Testis (tissue), 3 donors: ENCODE data around the gene CXCL3. TPM values are rescaled to one million over a fixed set of nuclear protein-coding genes. Genes with fewer than 3 reads are reported as not detected.
"Not testable (repeated sequence)": the region's sequence is repeated elsewhere in the genome, so short reads cannot be mapped to it uniquely, and the experiment has no call there.

Experiments
- DNase-seq: peaks from one replicate; pipeline ENCODE4 v3.0.0-alpha.2; 2019
- H3K27ac ChIP-seq, 2 donors: fragments of 200-600 bp; sonication (generic); one replicate each; pipeline ENCODE4 v1.5.1; 2019
- H3K27me3 ChIP-seq: fragments of 200-600 bp; sonication (generic); one replicate; pipeline ENCODE4 v1.5.1; 2019
- H3K36me3 ChIP-seq: fragments of 200-600 bp; sonication (generic); one replicate; pipeline ENCODE4 v1.5.1; 2017; ENCODE audit warnings: low read depth; ENCODE audit errors: missing control alignments
- H3K4me1 ChIP-seq: fragments of 200-600 bp; sonication (generic); one replicate; pipeline ENCODE4 v1.5.1; 2019
- H3K4me3 ChIP-seq, 2 donors: fragments of 200-600 bp; sonication (generic); one replicate each; pipeline ENCODE4 v1.5.1; 2017 to 2019
- H3K9me3 ChIP-seq: fragments of 200-600 bp; sonication (generic); one replicate; pipeline ENCODE4 v1.5.1; 2017
- CTCF ChIP-seq, 3 experiments: fragments of 450-650 bp in 2 of 3; fragments of 200-600 bp in 1 of 3; sonication (generic) in 1 of 3; IDR thresholded peaks; one replicate each; pipeline ENCODE4 v1.5.1; 2016 to 2019; ENCODE audit warnings: antibody characterized with exemption in 3 of 3, mild to moderate bottlenecking in 2 of 3, moderate library complexity in 1 of 3
- POLR2A ChIP-seq: fragments of 450-650 bp; IDR thresholded peaks from one replicate; pipeline ENCODE4 v1.6.1; 2017; ENCODE audit warnings: antibody characterized with exemption, mild to moderate bottlenecking, moderate library complexity
- WGBS, 2 donors: methylation state at CpG; one replicate each; pipeline ENCODE4 v1.1.5; 2018; 5-methylcytosine and 5-hydroxymethylcytosine counted together
- intact Hi-C: fragments of 100-400 bp; cut with DNase I; formaldehyde crosslinking; loops from one replicate; pipeline ENCODE4 v1.15.1; 2023; ENCODE audit warnings: low total_unique reads
- polyA plus RNA-seq: library from polyadenylated mRNA; stranded (reverse); fragments of 350-450 nt; fragmentation: Illumina TruSeq; extraction: RNeasy Lipid Tissue Mini Kit (QIAGEN cat#74804); gene quantifications from one replicate; pipeline ENCODE4 v1.2.3, GENCODE V29; 2014; ENCODE audit warnings: low read depth, low replicate concordance; ENCODE audit not compliant: insufficient read depth
- total RNA-seq, 2 donors: library from RNA; depleted of rRNA; stranded (reverse); fragments of >200 nt; gene quantifications; one replicate each; pipeline ENCODE4 v1.2.3, GENCODE V29; 2016

The CXCL3 gene
- total and polyA plus RNA-seq, 3 donors from 2014 or later: 0.68 to 1.1 TPM; not detected in 1

GRCh38 chr4:74083546-74083945 is 45.1 kb upstream of the CXCL3 start:
- Histone ChIP-seq H3K4me1 (no peaks in the 10 kb centered on the region), H3K9me3 (no peaks in the 10 kb centered on the region), H3K4me3 (no peak overlapping the region), H3K36me3 (no peaks in the 10 kb centered on the region), H3K27ac (no peak overlapping the region), H3K27me3 (no peaks in the 10 kb centered on the region)
- TF ChIP-seq POLR2A: no peak
- no peak for TF ChIP-seq CTCF (IDR thresholded peaks at IDR 0.05)
- 93 to 95% methylated on average over 2 of the region's 2 CpGs for WGBS, 2 donors
- intact Hi-C loops: no loop called here
- no peak for DNase-seq

- Histone ChIP-seq H3K36me3 (no peaks in the 10 kb centered on the region), H3K27ac (no peak overlapping the region), H3K4me3 (no peak overlapping the region), H3K27me3 (no peaks in the 10 kb centered on the region), H3K9me3 (no peaks in the 10 kb centered on the region), H3K4me1 (no peaks in the 10 kb centered on the region)
- TF ChIP-seq POLR2A: no peak
- TF ChIP-seq CTCF (IDR thresholded peaks at IDR 0.05): no peak
- no peak for DNase-seq
- intact Hi-C loops: no loop called here
- WGBS, 2 donors: 86 to 87% methylated on average over 3 of the region's 3 CpGs
Observed at GRCh38 chr4:74081035-74081434, 42.5 kb upstream of the CXCL3 start.

GRCh38 chr4:74080351-74080750 is 41.9 kb upstream of the CXCL3 start:
- H3K4me3 ChIP-seq, DNase-seq, H3K4me1 ChIP-seq, H3K36me3 ChIP-seq, H3K9me3 ChIP-seq, H3K27ac ChIP-seq, H3K27me3 ChIP-seq, intact Hi-C loops: not testable (repeated sequence)
- WGBS, 2 donors: 79 to 100% methylated on average over 2 of the region's 2 CpGs

GRCh38 chr4:74079024-74079423 is 40.5 kb upstream of the CXCL3 start:
- H3K36me3 ChIP-seq, H3K4me3 ChIP-seq, H3K27me3 ChIP-seq, H3K9me3 ChIP-seq, H3K27ac ChIP-seq, DNase-seq, H3K4me1 ChIP-seq, intact Hi-C loops: not testable (repeated sequence)
- 59 to 76% methylated on average over 2 of the region's 2 CpGs for WGBS, 2 donors

- no peak for DNase-seq
- Histone ChIP-seq H3K27me3 (no peaks in the 10 kb centered on the region), H3K27ac (no peak overlapping the region), H3K4me3 (no peak overlapping the region), H3K9me3 (no peaks in the 10 kb centered on the region), H3K36me3 (no peaks in the 10 kb centered on the region), H3K4me1 (no peaks in the 10 kb centered on the region)
- intact Hi-C loops: no loop called here
- TF ChIP-seq CTCF (IDR thresholded peaks at IDR 0.05) (no peak), POLR2A (no peak)
Observed at GRCh38 chr4:74073358-74073757, 34.9 kb upstream of the CXCL3 start.

- H3K27me3 ChIP-seq: no peaks in the 10 kb centered on the region
- no peaks in the 10 kb centered on the region for H3K4me1 ChIP-seq
- DNase-seq: no peak
- no peak for TF ChIP-seq CTCF (IDR thresholded peaks at IDR 0.05)
- TF ChIP-seq POLR2A: no peak
- H3K9me3 ChIP-seq: no peaks in the 10 kb centered on the region
- intact Hi-C loops: no loop called here
- no peak overlapping the region for H3K27ac ChIP-seq
- no peak overlapping the region for H3K4me3 ChIP-seq
- H3K36me3 ChIP-seq: no peaks in the 10 kb centered on the region
- 79 to 98% methylated on average over 1 of the region's 1 CpG for WGBS, 2 donors
Observed at GRCh38 chr4:74072739-74073138, 34.2 kb upstream of the CXCL3 start.
